K562 (cell line): ENCODE measurements around the gene OPCML. TPM values are rescaled to one million over a fixed set of nuclear protein-coding genes. Genes with fewer than 3 reads are reported as not detected.

Experiments
- ATAC-seq: fragments of 200-7000 bp; cut with Tn5 transposase; 3 replicates; pipeline ENCODE4 v1.9.1; 2020; ENCODE audit warnings: moderate library complexity
- BruUV-seq: library from RNA; stranded (reverse); fragments of 400-500 nt; replicated peaks from 2 replicates; lab custom pipeline; 2021; lab: Mats Ljungman, UMichigan
- CTCF ChIA-PET: fragments of 300-600 bp; formaldehyde crosslinking; extraction: SDS; loops from one replicate; lab custom pipeline; 2021; ENCODE audit warnings: low intra/inter-chr PET ratio; lab: Yijun Ruan, JAX
- POLR2A ChIA-PET: fragments of 300-600, 350-650 bp; sonication (Branson Sonifier 250); formaldehyde crosslinking; extraction: SDS; loops from one replicate; lab custom pipeline; 2021; ENCODE audit warnings: antibody characterized with exemption, inconsistent platforms; lab: Yijun Ruan, JAX
- DNase-seq, 4 experiments: peaks; one replicate each; pipeline versions ENCODE4 v3.0.0 to v3.0.0-alpha.2; 2011 to 2018; ENCODE audit warnings: low spot score in 3 of 4, mixed read lengths in 3 of 4; ENCODE audit errors: extremely low read depth in 1 of 4
- FAIRE-seq: peaks from 2 replicates; lab custom pipeline; 2011; peaks lifted over from hg19 to GRCh38; lab: Jason Lieb, UNC
- H2AFZ ChIP-seq: 2 replicates; pipeline ENCODE4 v1.6.0; 2011; ENCODE audit warnings: low read depth, low read length, control low read depth, inconsistent platforms
- H3K27ac ChIP-seq: fragments of 200-600 bp; 3 replicates; pipeline ENCODE4 v1.8.0; 2011; ENCODE audit warnings: low read depth, mild to moderate bottlenecking, control low read depth, inconsistent platforms, low read length, moderate library complexity, mixed read lengths; ENCODE audit errors: extremely low read depth
- H3K27me3 ChIP-seq, 2 experiments: fragments of 300-600 bp in 1 of 2; 2 replicates in 1 of 2; 3 replicates in 1 of 2; pipeline versions ENCODE4 v1.6.0 to v1.8.0; 2011; ENCODE audit warnings: inconsistent platforms in 2 of 2, low read length in 2 of 2, mild to moderate bottlenecking in 1 of 2, mixed read lengths in 1 of 2, moderate library complexity in 1 of 2; ENCODE audit not compliant: control insufficient read depth in 2 of 2, insufficient read depth in 2 of 2
- H3K36me3 ChIP-seq: fragments of 300-600 bp; 3 replicates; pipeline ENCODE4 v1.8.0; 2011; ENCODE audit warnings: mild to moderate bottlenecking, low read length, inconsistent platforms; ENCODE audit not compliant: control insufficient read depth, insufficient read depth
- H3K4me1 ChIP-seq, 2 experiments: fragments of 200-600 bp in 1 of 2; replicated peaks in 1 of 2; 2 replicates in 1 of 2; 3 replicates in 1 of 2; pipeline versions ENCODE4 v1.5.1 to v1.8.0; 2011; ENCODE audit warnings: inconsistent platforms in 2 of 2, low read length in 2 of 2, mild to moderate bottlenecking in 1 of 2, mixed read lengths in 1 of 2, moderate library complexity in 1 of 2; ENCODE audit not compliant: control insufficient read depth in 2 of 2, insufficient read depth in 2 of 2
- H3K4me2 ChIP-seq: 2 replicates; pipeline ENCODE4 v1.6.1; 2011; ENCODE audit warnings: low read length, control low read depth, inconsistent platforms, mixed read lengths; ENCODE audit not compliant: insufficient read depth
- H3K4me3 ChIP-seq: fragments of 200-600 bp; sonication (generic), shearing (Covaris generic); 2 replicates; pipeline ENCODE4 v1.5.1; 2016; ENCODE audit warnings: control low read depth, inconsistent platforms
- H3K79me2 ChIP-seq: fragments of 200-600 bp; 3 replicates; pipeline ENCODE4 v1.8.0; 2011; ENCODE audit warnings: low read length, inconsistent platforms; ENCODE audit not compliant: control insufficient read depth, insufficient read depth
- H3K9ac ChIP-seq, 2 experiments: 2 replicates each; pipeline versions ENCODE4 v1.6.0 to v1.6.1; 2011; ENCODE audit warnings: low read depth in 2 of 2, low read length in 2 of 2, control low read depth in 1 of 2, inconsistent platforms in 1 of 2, mild to moderate bottlenecking in 1 of 2, mixed read lengths in 1 of 2; ENCODE audit not compliant: insufficient read depth in 1 of 2
- H3K9me1 ChIP-seq: one replicate; pipeline ENCODE4 v1.6.0; 2011; ENCODE audit warnings: inconsistent platforms, mild to moderate bottlenecking, low read length, moderate library complexity; ENCODE audit not compliant: control insufficient read depth, insufficient read depth
- H3K9me3 ChIP-seq: replicated peaks from 2 replicates; pipeline ENCODE4 v1.5.1; 2011; ENCODE audit warnings: low read depth, low read length, inconsistent platforms; ENCODE audit not compliant: control insufficient read depth, insufficient read depth
- H4K20me1 ChIP-seq: replicated peaks from 2 replicates; pipeline ENCODE4 v1.6.1; 2011; ENCODE audit warnings: low read length, inconsistent platforms, mixed read lengths; ENCODE audit not compliant: control insufficient read depth, insufficient read depth
- FOS ChIP-seq: IDR thresholded peaks from 3 replicates; pipeline ENCODE4 v1.6.1; 2011; ENCODE audit not compliant: insufficient read length; ENCODE audit errors: extremely low read depth
- HNRNPL ChIP-seq: fragments of 200-400 bp; formaldehyde crosslinking; IDR thresholded peaks from 2 replicates; pipeline ENCODE4 v1.6.1; 2017; ENCODE audit warnings: low read depth, mild to moderate bottlenecking, low read length
- JUNB ChIP-seq: fragments of 450-650 bp; formaldehyde crosslinking; conservative IDR thresholded peaks from 2 replicates; pipeline ENCODE4 v1.4.0; 2020; ENCODE audit warnings: mild to moderate bottlenecking
- NCOR1 ChIP-seq: fragments of 450-650 bp; IDR thresholded peaks from 2 replicates; pipeline ENCODE4 v1.6.1; 2016; ENCODE audit warnings: mild to moderate bottlenecking, moderate library complexity
- OTX1 ChIP-seq: fragments of 450-650 bp; formaldehyde crosslinking; IDR thresholded peaks from 2 replicates; pipeline ENCODE4 v1.4.0; 2022; ENCODE audit warnings: mild to moderate bottlenecking
- RCOR1 ChIP-seq, 2 experiments: IDR thresholded peaks; 2 replicates each; pipeline ENCODE4 v1.6.1; 2012; ENCODE audit warnings: low read depth in 2 of 2, low read length in 2 of 2, borderline replicate concordance in 1 of 2, improper control_type of control experiment in 1 of 2
- SETDB1 ChIP-seq: IDR thresholded peaks from one replicate; pipeline ENCODE4 v1.6.1; 2012; ENCODE audit warnings: low read length, control low read depth, inconsistent platforms
- SNIP1 ChIP-seq: fragments of 450-650 bp; IDR thresholded peaks from 2 replicates; pipeline ENCODE4 v1.7.1; 2017; ENCODE audit warnings: low read depth, mild to moderate bottlenecking
- WGBS: fragments of 100-300 bp; shearing (Covaris generic); methylation state at CpG from one replicate; pipeline ENCODE4 v1.1.6; 2016; ENCODE audit warnings: low coverage, mixed read lengths; ENCODE audit not compliant: insufficient coverage; ENCODE audit errors: missing lambda C conversion rate; 5-methylcytosine and 5-hydroxymethylcytosine counted together
- in situ Hi-C: fragments of 300-500 bp; cut with MboI; formaldehyde crosslinking; loops from 4 replicates; pipeline ENCODE4 v1.15.0; 2018; ENCODE audit warnings: inconsistent platforms, mixed read lengths
- intact Hi-C: fragments of 100-400 bp; cut with micrococcal nuclease; formaldehyde crosslinking; loops from 2 replicates; pipeline ENCODE4 v1.14.2; 2022
- polyA plus RNA-seq, 8 experiments: library from polyadenylated mRNA; depleted of rRNA in 4 of 8; stranded (reverse) in 5 of 8; unstranded in 3 of 8; fragments of >200 nt; fragmentation: Nextera tagmentation in 2 of 8; fragmentation: Illumina TruSeq in 1 of 8; extraction: Ambion mirVana in 2 of 8; extraction: Trizol in 1 of 8; gene quantifications; 2 replicates each; pipeline versions ENCODE4 v1.2.1 to v1.2.3, GENCODE V29; 2011 to 2014; ENCODE audit warnings: inconsistent platforms in 1 of 8, missing spikeins in 1 of 8
- total RNA-seq, 7 experiments: library from RNA; depleted of rRNA in 6 of 7; stranded (reverse); fragments of >200 nt in 6 of 7; fragmentation: Illumina TruSeq in 2 of 7; extraction: Trizol in 2 of 7; gene quantifications; 2 replicates each; pipeline versions ENCODE4 v1.2.1 to v1.2.3, GENCODE V29; 2011 to 2021; ENCODE audit warnings: low replicate concordance in 1 of 7
- TF ChIP-seq, protein P1 (sequence below): fragments of 450-650 bp; formaldehyde crosslinking; IDR thresholded peaks from 2 replicates; pipeline ENCODE4 v1.4.0; 2020; ENCODE audit warnings: mild to moderate bottlenecking, moderate library complexity
- TF ChIP-seq, protein P2 (sequence below): sonication (generic); formaldehyde crosslinking; IDR thresholded peaks from 2 replicates; pipeline ENCODE4 v1.8.0; 2022; ENCODE audit warnings: mild to moderate bottlenecking, missing genetic modification reagents

OPCML gene
- total and polyA plus RNA-seq, 9 of the 15 experiments (the other 6 are each of a cell fraction or from before 2014, with no cell fraction given): not detected

DNA sequence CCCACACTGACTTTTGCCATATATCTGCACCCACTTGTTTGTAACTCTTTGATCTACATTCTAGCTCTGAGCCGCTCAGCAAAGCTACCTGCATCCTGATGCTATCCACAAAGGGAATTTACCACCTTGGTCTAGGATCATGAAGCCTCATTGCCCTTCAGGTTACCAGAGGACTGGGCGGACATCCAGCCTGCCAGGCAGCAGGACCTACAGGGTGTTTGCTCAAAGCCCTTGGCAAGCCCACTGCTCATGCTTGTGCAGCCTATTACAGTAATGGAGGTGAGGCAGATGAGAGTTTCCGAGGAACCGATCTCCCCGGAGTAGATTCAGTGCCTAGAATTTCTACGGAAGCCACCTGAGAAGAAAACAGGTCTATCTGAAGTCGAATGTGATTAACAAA is 417.2 kb downstream of the OPCML start:
- ChIA-PET CTCF (no interaction called here), POLR2A (interaction anchor here (0.6 kb wide), 1 partner anchor 264 kb away, joined by 3 read pairs; no protein-coding TSS in a partner anchor)
- Histone ChIP-seq H3K9me3 (no peaks in the 10 kb centered on the region), H3K9ac (no peak overlapping the region), H3K4me3 (no peak overlapping the region), H3K9me1 (no peaks in the 10 kb centered on the region), H3K79me2 (no peaks in the 10 kb centered on the region), H3K4me1 (no peaks in the 10 kb centered on the region), H3K27me3 (no peaks in the 10 kb centered on the region), H3K36me3 (no peaks in the 10 kb centered on the region), H3K27ac (no peak overlapping the region), H4K20me1 (no peaks in the 10 kb centered on the region), H3K4me2 (no peak overlapping the region), H2AFZ (no peak overlapping the region)
- ATAC-seq: no peak
- intact Hi-C loops (no loop called here), in situ Hi-C loops (no loop called here)
- no peak for TF ChIP-seq NCOR1
- no peak for DNase-seq
- WGBS: 4% methylated on average over 7 of the region's 7 CpGs
- BruUV-seq: no TSS peak
- no peak for FAIRE-seq

DNA sequence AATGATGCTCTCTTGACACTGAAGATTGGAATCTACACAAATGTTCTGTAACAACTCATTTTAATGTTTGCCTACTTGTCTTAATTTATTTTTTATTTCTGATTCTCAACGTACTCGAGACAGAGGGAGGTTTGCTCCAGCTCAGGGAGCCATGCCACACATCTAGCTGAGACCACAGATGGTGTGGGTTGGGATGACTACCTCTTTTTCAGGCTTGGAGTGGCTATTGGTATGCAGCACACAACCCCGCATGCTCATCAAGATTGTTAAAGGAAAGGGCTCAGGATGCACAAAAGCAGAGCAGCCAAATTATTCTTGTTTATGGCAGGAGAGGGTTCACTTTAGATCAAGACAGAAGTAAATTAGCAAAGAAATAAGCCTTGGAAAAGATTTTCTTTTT is 424.5 kb downstream of the OPCML start:
- no TSS peak for BruUV-seq
- ChIA-PET POLR2A (no interaction called here), CTCF (no interaction called here)
- Histone ChIP-seq H3K36me3 (no peaks in the 10 kb centered on the region), H2AFZ (no peak overlapping the region), H3K4me2 (no peak overlapping the region), H3K9me3 (no peaks in the 10 kb centered on the region), H3K4me1 (no peaks in the 10 kb centered on the region), H3K9ac (no peak overlapping the region), H3K9me1 (no peaks in the 10 kb centered on the region), H3K27me3 (no peaks in the 10 kb centered on the region), H3K27ac (no peak overlapping the region), H4K20me1 (no peaks in the 10 kb centered on the region), H3K79me2 (no peaks in the 10 kb centered on the region), H3K4me3 (no peak overlapping the region)
- in situ Hi-C loops: no loop called here
- DNase-seq (no peak), ATAC-seq (no peak), FAIRE-seq (no peak)
- 0% methylated on average over 3 of the region's 3 CpGs for WGBS
- intact Hi-C loops: no loop called here
- TF ChIP-seq OTX1 (no peak), JUNB (CRISPR knock-in tag) (no peak), SNIP1 (no peak), FOS (no peak), RCOR1 (IDR thresholded peaks at IDR 0.05; ENCODE audit: borderline replicate concordance in 1 of 2, low read depth in 2 of 2, low read length in 2 of 2) (no peak), HNRNPL (no peak), SETDB1 (no peak)
- TF ChIP-seq, protein P1, sequence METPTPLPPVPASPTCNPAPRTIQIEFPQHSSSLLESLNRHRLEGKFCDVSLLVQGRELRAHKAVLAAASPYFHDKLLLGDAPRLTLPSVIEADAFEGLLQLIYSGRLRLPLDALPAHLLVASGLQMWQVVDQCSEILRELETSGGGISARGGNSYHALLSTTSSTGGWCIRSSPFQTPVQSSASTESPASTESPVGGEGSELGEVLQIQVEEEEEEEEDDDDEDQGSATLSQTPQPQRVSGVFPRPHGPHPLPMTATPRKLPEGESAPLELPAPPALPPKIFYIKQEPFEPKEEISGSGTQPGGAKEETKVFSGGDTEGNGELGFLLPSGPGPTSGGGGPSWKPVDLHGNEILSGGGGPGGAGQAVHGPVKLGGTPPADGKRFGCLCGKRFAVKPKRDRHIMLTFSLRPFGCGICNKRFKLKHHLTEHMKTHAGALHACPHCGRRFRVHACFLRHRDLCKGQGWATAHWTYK (CRISPR knock-in tag): no peak
- TF ChIP-seq, protein P2, sequence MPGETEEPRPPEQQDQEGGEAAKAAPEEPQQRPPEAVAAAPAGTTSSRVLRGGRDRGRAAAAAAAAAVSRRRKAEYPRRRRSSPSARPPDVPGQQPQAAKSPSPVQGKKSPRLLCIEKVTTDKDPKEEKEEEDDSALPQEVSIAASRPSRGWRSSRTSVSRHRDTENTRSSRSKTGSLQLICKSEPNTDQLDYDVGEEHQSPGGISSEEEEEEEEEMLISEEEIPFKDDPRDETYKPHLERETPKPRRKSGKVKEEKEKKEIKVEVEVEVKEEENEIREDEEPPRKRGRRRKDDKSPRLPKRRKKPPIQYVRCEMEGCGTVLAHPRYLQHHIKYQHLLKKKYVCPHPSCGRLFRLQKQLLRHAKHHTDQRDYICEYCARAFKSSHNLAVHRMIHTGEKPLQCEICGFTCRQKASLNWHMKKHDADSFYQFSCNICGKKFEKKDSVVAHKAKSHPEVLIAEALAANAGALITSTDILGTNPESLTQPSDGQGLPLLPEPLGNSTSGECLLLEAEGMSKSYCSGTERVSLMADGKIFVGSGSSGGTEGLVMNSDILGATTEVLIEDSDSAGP (CRISPR knock-in tag): no peak
